OCI-LY1 (cell line): ENCODE measurements around the gene LMLN.

Source experiments
- H2AFZ ChIP-seq: fragments of 200-600 bp; sonication (generic), shearing (Covaris generic); 2 replicates; pipeline ENCODE4 v1.6.0; 2014; ENCODE audit warnings: antibody characterized with exemption, mild to moderate bottlenecking, low read length
- H3F3A ChIP-seq: fragments of 200-600 bp; sonication (generic), shearing (Covaris generic); 2 replicates; pipeline ENCODE4 v1.6.0; 2014; ENCODE audit warnings: mild to moderate bottlenecking, antibody characterized with exemption, low read length, moderate library complexity; ENCODE audit not compliant: insufficient read depth
- H3K27ac ChIP-seq: fragments of 200-600 bp; sonication (generic); 2 replicates; pipeline ENCODE4 v1.5.1; 2014; ENCODE audit warnings: low read length, mixed run types, mild to moderate bottlenecking, low read depth; ENCODE audit not compliant: poor library complexity, severe bottlenecking
- H3K27me3 ChIP-seq: fragments of 200-600 bp; sonication (generic); 2 replicates; pipeline ENCODE4 v1.6.0; 2014; ENCODE audit warnings: antibody characterized with exemption, mild to moderate bottlenecking, low read length, moderate library complexity; ENCODE audit not compliant: insufficient read depth
- H3K36me3 ChIP-seq: fragments of 200-600 bp; sonication (generic); 2 replicates; pipeline ENCODE4 v1.6.1; 2014; ENCODE audit warnings: mild to moderate bottlenecking, antibody characterized with exemption, low read length, moderate library complexity, mixed read lengths; ENCODE audit not compliant: insufficient read depth
- H3K4me1 ChIP-seq: fragments of 200-600 bp; sonication (generic); 2 replicates; pipeline ENCODE4 v1.5.1; 2014; ENCODE audit warnings: mild to moderate bottlenecking, low read length, moderate library complexity; ENCODE audit not compliant: insufficient read depth, severe bottlenecking
- H3K4me2 ChIP-seq: fragments of 200-600 bp; sonication (generic), shearing (Covaris generic); 2 replicates; pipeline ENCODE4 v1.6.1; 2014; ENCODE audit warnings: low read length
- H3K4me3 ChIP-seq: fragments of 200-600 bp; sonication (generic); 2 replicates; pipeline ENCODE4 v1.5.1; 2014; ENCODE audit warnings: low read length, low read depth, mild to moderate bottlenecking, mixed read lengths; ENCODE audit not compliant: poor library complexity, severe bottlenecking
- H3K79me2 ChIP-seq: fragments of 200-600 bp; shearing (Covaris generic); 2 replicates; pipeline ENCODE4 v1.6.1; 2016; ENCODE audit warnings: mixed run types, low read length, mixed read lengths; ENCODE audit not compliant: insufficient read depth
- H3K9ac ChIP-seq: fragments of 200-600 bp; sonication (generic), shearing (Covaris generic); 2 replicates; pipeline ENCODE4 v1.6.1; 2014; ENCODE audit warnings: mild to moderate bottlenecking, low read length, mixed read lengths
- H3K9me2 ChIP-seq: fragments of 200-600 bp; sonication (generic), shearing (Covaris generic); 2 replicates; pipeline ENCODE4 v1.6.1; 2014; ENCODE audit warnings: low read depth, mild to moderate bottlenecking, low read length, mixed read lengths
- H3K9me3 ChIP-seq: fragments of 200-600 bp; shearing (Covaris generic); 2 replicates; pipeline ENCODE4 v1.6.1; 2014; ENCODE audit warnings: low read length, mixed read lengths
- H4K20me1 ChIP-seq: fragments of 200-600 bp; sonication (generic), shearing (Covaris generic); 2 replicates; pipeline ENCODE4 v1.6.0; 2016; ENCODE audit warnings: mild to moderate bottlenecking, low read length; ENCODE audit not compliant: insufficient read depth
- CTCF ChIP-seq: fragments of 200-600 bp; sonication (generic), shearing (Covaris generic); IDR thresholded peaks from 2 replicates; pipeline ENCODE4 v1.5.1; 2017; ENCODE audit warnings: mild to moderate bottlenecking, antibody characterized with exemption, low read length, moderate library complexity, mixed read lengths
- EZH2 ChIP-seq: fragments of 200-600 bp; sonication (generic), shearing (Covaris generic); IDR thresholded peaks from 2 replicates; pipeline ENCODE4 v1.8.0; 2017; ENCODE audit warnings: borderline replicate concordance, mixed run types, mild to moderate bottlenecking, antibody characterized with exemption, low read length, moderate library complexity, mixed read lengths

Gene LMLN

GRCh38 chr3:197953325-197953724 is 6.7 kb upstream of the LMLN start:
- Histone ChIP-seq H3K4me1 (peaks cover 37% of the 10 kb centered on the region), H3K27ac (no peak overlapping the region), H4K20me1 (no peaks in the 10 kb centered on the region), H3K27me3 (no peaks in the 10 kb centered on the region), H3K79me2 (peaks cover 20% of the 10 kb centered on the region), H2AFZ (no peak overlapping the region), H3K9me2 (no peaks in the 10 kb centered on the region), H3K9me3 (no peaks in the 10 kb centered on the region), H3F3A (peaks cover 18% of the 10 kb centered on the region), H3K4me3 (no peak overlapping the region), H3K36me3 (peaks cover 78% of the 10 kb centered on the region), H3K9ac (no peak overlapping the region), H3K4me2 (no peak overlapping the region)
- no peak for TF ChIP-seq CTCF
- TF ChIP-seq EZH2: no peak

GRCh38 chr3:197953881-197954280 is 6.1 kb upstream of the LMLN start:
- peaks cover 43% of the 10 kb centered on the region for H3K4me1 ChIP-seq
- H3K27me3 ChIP-seq: no peaks in the 10 kb centered on the region
- no peak overlapping the region for H3K4me3 ChIP-seq
- H3K79me2 ChIP-seq: peaks cover 20% of the 10 kb centered on the region
- no peaks in the 10 kb centered on the region for H3K9me3 ChIP-seq
- H2AFZ ChIP-seq: no peak overlapping the region
- no peak overlapping the region for H3K4me2 ChIP-seq
- peaks cover 18% of the 10 kb centered on the region for H3F3A ChIP-seq
- peaks cover 78% of the 10 kb centered on the region for H3K36me3 ChIP-seq
- no peak overlapping the region for H3K27ac ChIP-seq
- no peak overlapping the region for H3K9ac ChIP-seq
- no peaks in the 10 kb centered on the region for H4K20me1 ChIP-seq
- H3K9me2 ChIP-seq: no peaks in the 10 kb centered on the region
- no peak for TF ChIP-seq EZH2

GRCh38 chr3:197955892-197956477 is 4.0 kb upstream of the LMLN start:
- Histone ChIP-seq H3K27ac (no peak overlapping the region), H3K9ac (no peak overlapping the region), H3K4me1 (peaks cover 49% of the 10 kb centered on the region), H4K20me1 (no peaks in the 10 kb centered on the region), H3K27me3 (no peaks in the 10 kb centered on the region), H3F3A (peaks cover 18% of the 10 kb centered on the region), H3K4me3 (no peak overlapping the region), H3K36me3 (peaks cover 70% of the 10 kb centered on the region), H3K79me2 (peaks cover 11% of the 10 kb centered on the region), H3K4me2 (no peak overlapping the region), H2AFZ (no peak overlapping the region), H3K9me3 (no peaks in the 10 kb centered on the region), H3K9me2 (no peaks in the 10 kb centered on the region)
- TF ChIP-seq EZH2 (no peak), CTCF (no peak)

- Histone ChIP-seq H3F3A (peaks cover 18% of the 10 kb centered on the region), H3K27ac (peak overlapping the region; percentile 56), H3K4me3 (no peak overlapping the region), H3K27me3 (no peaks in the 10 kb centered on the region), H2AFZ (no peak overlapping the region), H3K9me2 (no peaks in the 10 kb centered on the region), H3K79me2 (peaks cover 5% of the 10 kb centered on the region), H3K9ac (no peak overlapping the region), H3K36me3 (peaks cover 64% of the 10 kb centered on the region), H3K4me2 (no peak overlapping the region), H3K4me1 (peaks cover 46% of the 10 kb centered on the region), H3K9me3 (no peaks in the 10 kb centered on the region), H4K20me1 (no peaks in the 10 kb centered on the region)
- TF ChIP-seq EZH2 (no peak), CTCF (no peak)
Observed at GRCh38 chr3:197956626-197956988, 3.4 kb upstream of the LMLN start.
